Skin of body (tissue), 1 donor: Measurements from ENCODE around the gene CALM3. TPM values are rescaled to one million over a fixed set of nuclear protein-coding genes. Genes with fewer than 3 reads are reported as not detected.

Experiments
- total RNA-seq: library from RNA; depleted of rRNA; stranded (reverse); fragments of >200 nt; gene quantifications from one replicate; pipeline ENCODE4 v1.2.3, GENCODE V29; 2014

The CALM3 gene
- total RNA-seq, 1 donor from 2014 or later, result 67.7 TPM

Other genes with a start within 250 kb of the CALM3 start
- 36.2 TPM for gene CCDC8, start 187.8 kb upstream of the CALM3 start, total RNA-seq
- 0.20 TPM for gene PNMA8C, start 172.4 kb upstream of the CALM3 start, total RNA-seq
- gene PNMA8A, start 129.8 kb upstream of the CALM3 start, total RNA-seq, result 17.3 TPM
- 4.8 TPM for gene PNMA8B, start 105.5 kb upstream of the CALM3 start, total RNA-seq
- gene PTGIR, start 23.8 kb downstream of the CALM3 start, total RNA-seq, result 3.8 TPM
- not detected for gene GNG8, start 34.9 kb downstream of the CALM3 start, total RNA-seq
- gene DACT3, start 59.9 kb downstream of the CALM3 start, total RNA-seq, result 6.7 TPM
- 26.2 TPM for gene PRKD2, start 115.8 kb downstream of the CALM3 start, total RNA-seq
- gene FKRP, start 144.7 kb downstream of the CALM3 start, total RNA-seq, result 7.0 TPM
- gene STRN4, start 145.1 kb downstream of the CALM3 start, total RNA-seq, result 45.1 TPM
- gene SLC1A5, start 187.3 kb downstream of the CALM3 start, total RNA-seq, result 21.0 TPM
- 65.5 TPM for gene AP2S1, start 249.5 kb downstream of the CALM3 start, total RNA-seq